Umbilical cord (tissue), 2 donors: Measurements from ENCODE around the gene KLF17. TPM values are rescaled to one million over a fixed set of nuclear protein-coding genes. Genes with fewer than 3 reads are reported as not detected.
"Not testable (repeated sequence)": the region's sequence is repeated elsewhere in the genome, so short reads cannot be mapped to it uniquely, and the experiment has no call there.

ENCODE experiments used
- DNase-seq: peaks from one replicate; pipeline ENCODE4 v3.0.0-alpha.2; 2015; ENCODE audit warnings: low spot score
- total RNA-seq: library from RNA; depleted of rRNA; stranded (reverse); fragments of >200 nt; gene quantifications from one replicate; pipeline ENCODE4 v1.2.3, GENCODE V29; 2014; ENCODE audit warnings: low replicate concordance; ENCODE audit not compliant: insufficient read depth

Gene KLF17
- total RNA-seq, 1 donor from 2014 or later: 5.5 TPM

GRCh38 chr1:44108971-44109370, 9.7 kb upstream of the KLF17 start:
- DNase-seq: no peak

GRCh38 chr1:44110916-44111315, 7.7 kb upstream of the KLF17 start:
- no peak for DNase-seq

- DNase-seq: no peak
These were observed 6.8 kb upstream of the KLF17 start for GRCh38 chr1:44111861-44112260.

GRCh38 chr1:44112486-44112885, 6.1 kb upstream of the KLF17 start:
- DNase-seq: no peak

GRCh38 chr1:44113095-44113609, 5.5 kb upstream of the KLF17 start:
- no peak for DNase-seq

GRCh38 chr1:44114098-44114497, 4.5 kb upstream of the KLF17 start:
- DNase-seq: no peak

- not testable (repeated sequence) for DNase-seq
These were observed 1.3 kb upstream of the KLF17 start for GRCh38 chr1:44117272-44117671.

- no peak for DNase-seq
These were observed 904 bp downstream of the KLF17 start for GRCh38 chr1:44119525-44119924.

- DNase-seq: no peak
These were observed 1.9 kb downstream of the KLF17 start for GRCh38 chr1:44120398-44120949.

- no peak for DNase-seq
These were observed 11.2 kb downstream of the KLF17 start for GRCh38 chr1:44129616-44130500.

- no peak for DNase-seq
These were observed 12.8 kb downstream of the KLF17 start for GRCh38 chr1:44131411-44131810.

GRCh38 chr1:44134071-44134920, 15.7 kb downstream of the KLF17 start:
- DNase-seq: no peak

- DNase-seq: no peak
These were observed 17.3 kb downstream of the KLF17 start for GRCh38 chr1:44135886-44136285.

- no peak for DNase-seq
These were observed 19.6 kb downstream of the KLF17 start for GRCh38 chr1:44138239-44138638.

- DNase-seq: not testable (repeated sequence)
These were observed 20.9 kb downstream of the KLF17 start for GRCh38 chr1:44139565-44139964.

GRCh38 chr1:44141531-44141930, 22.9 kb downstream of the KLF17 start, which contains the start of gene KLF18:
Gene KLF18, minus strand, starts transcription at chr1:44141631. Its CDS starts 0 bp downstream, at chr1:44141631.
- DNase-seq: no peak

- no peak for DNase-seq
These were observed 26.5 kb downstream of the KLF17 start for GRCh38 chr1:44144962-44145756.

GRCh38 chr1:44146536-44147361, 28.1 kb downstream of the KLF17 start:
- DNase-seq: no peak

- no peak for DNase-seq
These were observed 29.0 kb downstream of the KLF17 start for GRCh38 chr1:44147582-44147981.

GRCh38 chr1:44151332-44151731, 32.7 kb downstream of the KLF17 start:
- DNase-seq: no peak
